RWPE1 (cell line): Measurements from ENCODE around the gene SLAMF9.

Source experiments
- CTCF ChIA-PET: fragments of 350-600 bp; sonication (Branson Sonifier 250); formaldehyde crosslinking; extraction: SDS; loops from one replicate; lab custom pipeline; 2021; lab: Yijun Ruan, JAX
- POLR2A ChIA-PET: fragments of 400-600 bp; formaldehyde crosslinking; extraction: SDS; loops from one replicate; lab custom pipeline; 2020; ENCODE audit warnings: antibody characterized with exemption; ENCODE audit not compliant: low non-redundant PET; lab: Yijun Ruan, JAX
- DNase-seq: peaks from one replicate; pipeline ENCODE4 v3.0.0; 2012; ENCODE audit warnings: low spot score
- H3K27ac ChIP-seq: fragments of 450-650 bp; 2 replicates; pipeline ENCODE4 v1.5.1; 2017
- CTCF ChIP-seq: fragments of 450-650 bp; conservative IDR thresholded peaks from 2 replicates; pipeline ENCODE4 v1.5.1; 2017; ENCODE audit warnings: low read depth, mild to moderate bottlenecking

Gene SLAMF9

GRCh38 chr1:159943278-159943640, 10.8 kb downstream of the SLAMF9 start:
- CTCF ChIA-PET: interaction anchor here (0.7 to 2.4 kb wide), 2 partner anchors 64 to 1981 kb away, joined by 4 to 18 read pairs; no protein-coding TSS in a partner anchor
- POLR2A ChIA-PET: no interaction called here
- no peak for TF ChIP-seq CTCF
- H3K27ac ChIP-seq: peak overlapping the region; percentile 94
- no peak for DNase-seq

GRCh38 chr1:159942632-159943277, 11.3 kb downstream of the SLAMF9 start:
- no peak for TF ChIP-seq CTCF
- ChIA-PET POLR2A (no interaction called here), CTCF (interaction anchor here (0.7 to 2.4 kb wide), 2 partner anchors 65 to 1982 kb away, joined by 4 to 18 read pairs; no protein-coding TSS in a partner anchor)
- H3K27ac ChIP-seq: peak overlapping the region; percentile 94
- DNase-seq: no peak

- POLR2A ChIA-PET: no interaction called here
- TF ChIP-seq CTCF: no peak
- no peak for DNase-seq
- H3K27ac ChIP-seq: peak overlapping the region; percentile 94
- CTCF ChIA-PET: interaction anchor here (0.6 to 1.1 kb wide), 2 partner anchors 65 to 144 kb away, joined by 3 to 5 read pairs; no protein-coding TSS in a partner anchor
Measured at GRCh38 chr1:159941591-159942560, 12.2 kb downstream of the SLAMF9 start.

- CTCF ChIA-PET: interaction anchor here (0.6 to 1.1 kb wide), 2 partner anchors 65 to 145 kb away, joined by 3 to 5 read pairs; no protein-coding TSS in a partner anchor
- peak overlapping the region; percentile 94 for H3K27ac ChIP-seq
- TF ChIP-seq CTCF: no peak
- no peak for DNase-seq
- POLR2A ChIA-PET: no interaction called here
Measured at GRCh38 chr1:159941141-159941540, 12.9 kb downstream of the SLAMF9 start.

GRCh38 chr1:159940006-159940620, 13.9 kb downstream of the SLAMF9 start:
- ChIA-PET CTCF (interaction anchor here (0.8 to 2.6 kb wide), 4 partner anchors 10 to 138 kb away, joined by 3 to 20 read pairs (median 4); partner anchors contain the start of gene FCRL6), POLR2A (interaction anchor here (0.7 kb wide), 1 partner anchor 32 kb away, joined by 3 read pairs; no protein-coding TSS in a partner anchor)
- TF ChIP-seq CTCF: no peak

More at GRCh38 chr1:159940006-159940620, 13.9 kb downstream of the SLAMF9 start:
- no peak for DNase-seq
- H3K27ac ChIP-seq: peak overlapping the region; percentile 94
